ENCODE measurements around the gene PODN.

DNA sequence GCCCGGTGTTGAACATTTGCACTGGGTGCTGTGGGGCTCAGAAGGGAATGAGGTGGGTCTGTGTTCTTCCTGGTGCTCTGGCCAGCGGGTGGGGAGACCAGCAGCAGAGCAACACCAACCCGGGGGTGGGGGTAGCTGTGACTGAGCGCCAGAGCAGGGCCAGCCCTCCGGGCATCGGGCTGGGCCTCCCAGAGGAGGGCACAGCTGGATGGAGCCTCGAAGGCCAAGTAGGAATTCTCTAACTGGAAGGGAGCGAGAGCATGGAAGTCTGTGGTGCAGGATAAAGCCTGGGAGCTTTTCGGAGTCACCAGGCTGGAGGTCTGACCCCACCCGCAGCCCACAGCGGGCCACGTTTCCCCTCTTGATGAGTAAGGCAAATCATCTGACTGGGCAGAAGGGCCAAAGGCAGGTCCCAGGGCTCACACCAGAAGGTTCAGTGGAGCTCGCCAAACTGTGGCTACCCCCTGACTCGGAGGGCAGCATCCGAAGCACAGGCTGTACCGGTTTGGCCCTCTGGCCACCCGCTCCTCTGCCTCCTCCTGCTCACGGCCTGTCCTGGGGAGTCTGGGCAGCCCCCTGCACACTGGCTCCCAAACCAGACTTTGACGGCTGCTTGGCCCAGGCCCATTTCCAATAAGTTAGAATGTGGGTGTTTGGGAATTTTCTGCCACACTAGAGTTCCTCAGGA, 61.6 kb downstream of the PODN start:
- TF ChIP-seq, protein P1, sequence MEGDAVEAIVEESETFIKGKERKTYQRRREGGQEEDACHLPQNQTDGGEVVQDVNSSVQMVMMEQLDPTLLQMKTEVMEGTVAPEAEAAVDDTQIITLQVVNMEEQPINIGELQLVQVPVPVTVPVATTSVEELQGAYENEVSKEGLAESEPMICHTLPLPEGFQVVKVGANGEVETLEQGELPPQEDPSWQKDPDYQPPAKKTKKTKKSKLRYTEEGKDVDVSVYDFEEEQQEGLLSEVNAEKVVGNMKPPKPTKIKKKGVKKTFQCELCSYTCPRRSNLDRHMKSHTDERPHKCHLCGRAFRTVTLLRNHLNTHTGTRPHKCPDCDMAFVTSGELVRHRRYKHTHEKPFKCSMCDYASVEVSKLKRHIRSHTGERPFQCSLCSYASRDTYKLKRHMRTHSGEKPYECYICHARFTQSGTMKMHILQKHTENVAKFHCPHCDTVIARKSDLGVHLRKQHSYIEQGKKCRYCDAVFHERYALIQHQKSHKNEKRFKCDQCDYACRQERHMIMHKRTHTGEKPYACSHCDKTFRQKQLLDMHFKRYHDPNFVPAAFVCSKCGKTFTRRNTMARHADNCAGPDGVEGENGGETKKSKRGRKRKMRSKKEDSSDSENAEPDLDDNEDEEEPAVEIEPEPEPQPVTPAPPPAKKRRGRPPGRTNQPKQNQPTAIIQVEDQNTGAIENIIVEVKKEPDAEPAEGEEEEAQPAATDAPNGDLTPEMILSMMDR (IDR thresholded peaks at IDR 0.05), result no peak
- no peak for TF ChIP-seq POLR2A (IDR thresholded peaks at IDR 0.05)
